Activated CD4-positive, alpha-beta T cell treated with anti-CD3 and anti-CD28 coated beads, Interleukin-2, amount 50 U/mL, for 1 hour (primary cell): ENCODE measurements around the gene ARID1B.
A peak's percentile ranks its signal among the peaks of the same experiment; 100 is the strongest.

Experiments used
- DNase-seq: peaks from one replicate; pipeline ENCODE4 v3.0.0-alpha.2; 2020

The ARID1B gene

DNA sequence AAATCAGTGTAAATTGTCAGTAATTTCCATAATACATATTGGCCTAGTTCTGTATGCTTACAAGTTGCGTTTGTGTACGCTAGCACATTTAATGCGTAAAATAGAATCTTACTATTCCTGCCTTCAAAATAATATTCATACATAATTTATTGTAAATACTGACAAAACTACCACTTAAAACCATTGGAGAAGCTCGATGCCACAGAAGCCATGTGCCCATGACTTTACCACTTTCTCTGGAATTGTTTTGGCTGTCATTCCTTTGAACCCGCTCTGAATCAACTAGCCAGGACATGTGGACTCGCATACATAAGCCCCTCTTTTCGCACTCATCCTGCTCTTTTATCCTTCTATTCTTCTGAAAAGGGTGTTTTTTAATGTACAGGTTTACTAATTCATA is 394.6 kb downstream of the ARID1B start:
- no peak for DNase-seq

DNA sequence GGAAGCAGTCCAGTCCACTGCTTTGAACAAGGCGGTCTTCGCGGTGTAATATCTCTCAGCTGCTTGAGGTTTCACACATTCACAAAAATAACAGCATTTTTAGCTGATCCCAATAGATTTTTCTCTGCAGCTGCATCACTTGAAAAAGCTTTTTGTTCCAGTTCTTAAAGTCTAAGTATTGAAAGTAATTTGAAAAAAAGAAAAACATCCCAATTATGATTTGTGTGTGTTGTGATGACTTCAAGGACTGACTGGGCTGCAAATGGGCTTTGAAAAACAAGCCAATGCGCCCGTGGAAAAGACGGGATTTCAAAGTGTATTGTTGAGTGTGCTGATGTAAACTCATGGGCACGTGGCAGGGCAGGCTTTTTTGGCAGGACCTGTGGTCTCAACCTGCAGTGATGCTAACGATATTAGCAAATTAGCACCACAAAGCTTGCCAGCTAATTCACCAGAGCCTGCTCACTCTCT is 395.1 kb downstream of the ARID1B start:
- no peak for DNase-seq

DNA sequence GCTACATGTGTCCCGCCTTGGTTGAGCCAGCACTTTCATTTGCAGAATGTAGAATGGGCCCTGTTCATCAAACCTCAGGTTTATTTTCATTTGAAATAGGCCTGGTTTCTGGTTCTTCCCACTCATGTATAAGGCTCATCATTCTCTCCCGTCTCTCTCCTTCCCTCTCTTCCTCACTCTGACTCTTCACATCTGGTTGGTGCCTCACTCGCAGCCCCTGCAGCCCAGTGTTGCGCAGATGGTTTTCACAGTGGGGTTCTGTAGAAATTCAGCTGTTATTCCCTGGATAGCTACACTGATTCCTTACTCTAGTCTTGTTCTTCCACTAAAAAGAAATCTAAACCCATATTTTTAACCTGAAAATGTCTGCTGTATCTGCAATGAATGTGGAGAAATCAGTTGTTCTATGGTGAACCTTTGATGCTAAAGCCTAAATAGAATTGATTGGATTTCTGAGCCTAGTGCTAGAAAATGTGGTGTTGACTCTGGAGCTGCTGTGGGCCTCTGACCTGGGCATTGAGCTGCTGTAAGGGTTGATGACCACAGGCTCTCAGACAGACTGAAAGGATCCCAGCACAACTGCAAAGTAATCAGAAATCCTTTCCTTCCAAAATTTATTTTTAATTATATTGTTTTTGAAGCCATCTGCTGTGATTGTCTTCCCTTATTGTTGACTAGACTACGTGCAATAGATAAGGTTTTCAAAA is 395.8 kb downstream of the ARID1B start:
- DNase-seq = no peak

DNA sequence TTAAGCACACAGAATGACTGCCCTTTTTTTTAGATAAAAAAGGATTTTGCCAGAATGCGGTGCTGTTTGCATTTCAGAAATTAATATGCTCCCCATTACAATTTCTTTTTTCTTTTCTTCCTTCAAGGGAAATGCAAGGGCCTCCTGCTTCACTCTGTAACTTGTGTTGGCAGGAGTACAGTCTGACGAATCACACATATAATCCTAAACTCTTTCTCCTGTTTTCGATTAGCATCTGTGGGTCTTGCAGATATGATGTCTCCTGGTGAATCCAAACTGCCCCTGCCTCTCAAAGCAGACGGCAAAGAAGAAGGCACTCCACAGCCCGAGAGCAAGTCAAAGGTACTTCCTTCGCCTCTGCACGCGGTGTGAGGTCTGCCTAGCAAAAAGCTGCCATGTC is 396.6 kb downstream of the ARID1B start:
- no peak for DNase-seq

DNA sequence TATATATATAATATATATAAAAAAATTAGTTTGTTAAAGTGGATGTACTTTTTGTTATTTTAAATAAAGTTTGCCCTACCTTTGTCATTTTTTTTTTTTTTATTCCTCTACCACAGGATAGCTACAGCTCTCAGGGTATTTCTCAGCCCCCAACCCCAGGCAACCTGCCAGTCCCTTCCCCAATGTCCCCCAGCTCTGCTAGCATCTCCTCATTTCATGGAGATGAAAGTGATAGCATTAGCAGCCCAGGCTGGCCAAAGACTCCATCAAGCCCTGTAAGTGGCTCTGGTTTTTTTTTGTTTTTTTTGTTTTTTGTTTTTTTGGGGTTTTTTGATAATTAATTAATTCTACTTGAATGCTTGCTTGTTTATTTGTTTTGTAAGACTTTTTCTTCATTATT is 397.6 kb downstream of the ARID1B start:
- no peak for DNase-seq

DNA sequence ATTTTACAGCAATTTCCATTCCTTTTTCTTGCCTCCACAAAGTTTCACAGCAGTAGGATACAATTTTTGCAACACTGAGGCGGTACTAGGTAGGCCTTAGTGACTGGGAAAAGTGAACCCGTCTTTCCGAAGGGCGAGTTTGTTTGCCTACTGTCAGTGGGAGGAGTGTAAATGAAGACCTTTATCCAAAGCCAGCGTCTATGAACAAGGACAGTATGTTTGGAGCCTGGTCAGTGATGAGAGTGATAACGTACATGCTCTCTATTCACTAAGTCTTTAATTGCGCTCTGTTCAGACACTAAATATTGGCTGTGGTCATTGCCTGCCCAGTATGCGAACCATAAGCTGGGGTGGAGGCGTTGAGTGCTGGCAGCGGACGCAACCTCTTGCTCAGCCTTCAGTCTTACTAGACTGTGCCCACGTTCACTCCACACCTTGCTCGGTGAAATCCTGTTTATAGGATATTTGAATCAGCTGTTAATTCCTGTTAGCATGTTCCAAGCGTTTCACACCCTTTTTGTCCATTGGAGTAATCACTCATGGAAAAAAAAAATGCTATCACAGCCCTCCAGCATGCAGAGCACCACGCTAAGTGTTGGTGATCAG is 400.7 kb downstream of the ARID1B start:
- no peak for DNase-seq

DNA sequence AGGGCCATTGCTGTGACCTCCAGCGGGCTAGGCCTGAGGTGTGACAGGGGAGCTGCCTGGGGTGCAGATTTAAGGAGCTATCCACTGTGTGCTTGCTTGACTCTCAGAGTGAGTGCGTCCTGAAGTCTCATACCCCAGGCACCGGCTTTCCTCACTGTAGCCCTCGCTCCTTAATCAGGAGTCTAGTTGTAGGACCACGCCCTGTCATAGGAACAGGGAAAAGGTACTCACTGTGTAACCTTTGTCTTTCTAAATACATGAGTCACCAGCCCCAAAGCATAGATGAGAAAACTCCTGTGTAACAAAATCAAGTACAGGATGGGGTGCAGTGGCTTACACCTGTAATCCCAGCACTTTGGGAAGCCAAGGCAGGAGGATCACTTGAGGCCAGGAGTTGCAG is 404.5 kb downstream of the ARID1B start:
- no peak for DNase-seq

DNA sequence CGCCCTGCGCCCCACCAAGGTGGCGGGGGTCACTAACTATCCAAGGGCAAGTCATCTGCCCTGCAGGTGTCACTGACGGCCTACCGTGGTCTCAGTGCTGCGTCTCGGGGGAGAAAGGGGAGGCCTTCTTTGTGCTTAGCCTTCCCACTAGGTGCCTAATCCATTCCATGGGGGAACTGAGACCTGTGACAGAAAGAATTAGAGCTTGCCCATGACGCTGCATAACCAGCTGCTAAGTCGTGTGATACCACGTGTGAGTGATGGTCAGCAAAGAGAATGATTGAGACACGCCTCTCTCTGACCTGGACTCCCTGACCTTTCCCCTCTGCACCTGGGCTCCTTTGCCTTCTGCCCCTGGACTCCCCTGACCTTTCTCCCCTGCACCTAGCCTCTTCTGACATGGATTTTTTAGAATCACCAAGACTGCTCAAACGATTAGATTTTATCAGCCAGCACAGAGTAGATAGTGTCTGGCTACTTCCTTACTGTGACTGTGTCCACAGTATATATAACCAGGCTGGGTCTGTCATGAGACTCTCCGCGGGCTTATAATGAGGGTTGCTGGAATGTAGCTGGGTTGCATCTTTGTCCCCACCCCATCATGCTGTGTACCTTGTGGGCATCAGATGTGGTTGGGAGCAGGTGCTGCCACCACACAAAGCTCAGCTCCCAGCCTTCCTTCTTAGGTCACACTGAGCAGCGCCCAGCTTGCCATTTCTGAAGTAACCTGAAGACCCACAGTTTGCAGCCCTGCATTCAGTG is 405.5 kb downstream of the ARID1B start:
- DNase-seq = no peak

DNA sequence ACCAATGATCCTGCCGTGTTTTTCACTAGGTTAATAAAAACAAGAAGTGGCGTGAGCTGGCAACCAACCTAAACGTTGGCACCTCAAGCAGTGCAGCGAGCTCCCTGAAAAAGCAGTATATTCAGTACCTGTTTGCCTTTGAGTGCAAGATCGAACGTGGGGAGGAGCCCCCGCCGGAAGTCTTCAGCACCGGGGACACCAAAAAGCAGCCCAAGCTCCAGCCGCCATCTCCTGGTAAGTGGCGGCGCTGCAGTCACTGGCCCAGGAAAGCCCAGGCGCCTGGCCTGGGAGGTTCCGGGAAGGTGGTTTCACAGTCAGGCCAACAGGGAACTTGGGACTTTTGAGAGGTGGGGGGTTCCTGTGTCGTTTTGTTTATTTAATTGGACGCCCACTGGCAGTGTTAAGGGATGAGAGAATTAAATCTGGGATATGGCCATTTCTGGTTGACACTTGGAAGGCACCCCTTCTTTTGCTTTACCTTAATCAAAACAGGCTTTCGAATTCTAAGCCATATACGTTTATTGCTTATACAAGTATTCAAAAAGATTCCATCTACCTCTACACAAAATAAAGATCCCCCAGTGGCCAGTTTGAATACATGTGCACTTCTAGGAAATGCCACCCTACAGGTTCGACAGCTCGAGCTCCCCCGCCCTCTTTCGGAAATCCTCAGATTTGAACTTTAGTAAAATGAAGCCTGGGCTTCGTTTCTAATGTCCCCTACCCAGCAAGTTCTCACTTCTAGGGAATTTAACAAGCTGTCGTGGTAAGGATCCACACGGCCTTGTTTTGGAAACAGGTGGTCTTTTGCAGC is 407.2 kb downstream of the ARID1B start:
- DNase-seq = peak; percentile 56

DNA sequence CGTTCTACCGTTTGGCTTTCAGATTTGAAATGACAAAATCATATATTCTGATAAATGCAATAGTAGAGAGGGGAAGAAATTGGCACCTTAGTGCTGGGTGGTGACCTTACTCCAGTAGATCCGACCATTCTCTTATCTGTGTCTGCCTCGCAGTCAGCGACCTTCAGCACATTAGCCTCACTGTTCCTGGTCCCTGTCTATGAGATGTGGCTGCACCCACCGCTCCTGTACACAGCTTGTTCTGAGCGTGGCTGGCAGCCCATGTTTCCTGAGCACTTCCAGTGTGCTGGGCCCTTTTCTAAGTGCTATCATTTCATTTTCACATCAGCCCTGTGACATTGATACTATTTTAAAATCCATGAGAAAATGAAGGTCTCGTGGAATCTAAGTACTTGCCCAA is 408.0 kb downstream of the ARID1B start:
- DNase-seq = no peak

DNA sequence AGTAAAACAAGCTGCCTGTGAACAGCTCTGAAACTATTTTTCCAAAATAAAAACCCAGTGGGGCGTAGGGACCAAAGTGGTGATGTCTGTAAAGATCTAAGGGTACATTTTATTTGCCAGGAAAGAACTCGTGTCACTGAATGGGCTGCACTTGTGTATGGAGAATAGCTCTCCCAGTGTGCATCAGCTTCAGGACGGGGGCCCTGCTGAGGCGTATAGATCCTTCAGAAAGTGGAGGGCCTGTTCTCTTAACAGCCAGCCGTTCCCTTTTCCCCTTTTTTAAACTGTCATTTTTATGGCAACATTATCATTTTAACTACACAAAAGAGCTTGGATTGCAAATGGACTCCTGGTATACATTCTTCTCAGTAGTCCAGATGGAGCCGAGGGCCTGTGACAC is 408.8 kb downstream of the ARID1B start:
- no peak for DNase-seq

DNA sequence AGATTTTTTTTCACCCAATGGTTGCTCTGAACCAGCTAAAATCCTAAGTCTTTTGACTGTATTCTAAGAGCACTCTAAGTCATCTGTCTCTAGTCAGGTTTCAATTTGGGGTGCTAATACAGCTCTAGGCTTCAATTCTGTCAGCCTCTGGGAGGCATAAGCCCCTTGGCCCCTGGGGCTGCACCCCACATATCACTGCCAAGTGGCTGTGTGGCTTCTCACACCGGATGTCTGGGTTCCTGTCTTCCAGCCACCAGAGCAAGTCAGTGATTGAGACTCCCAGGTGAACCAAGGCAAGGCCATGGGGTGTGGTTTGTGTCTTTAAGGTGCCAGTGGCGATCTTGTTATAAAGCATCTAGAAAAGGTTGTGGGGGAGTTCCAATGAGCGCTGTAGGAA is 409.6 kb downstream of the ARID1B start:
- no peak for DNase-seq

DNA sequence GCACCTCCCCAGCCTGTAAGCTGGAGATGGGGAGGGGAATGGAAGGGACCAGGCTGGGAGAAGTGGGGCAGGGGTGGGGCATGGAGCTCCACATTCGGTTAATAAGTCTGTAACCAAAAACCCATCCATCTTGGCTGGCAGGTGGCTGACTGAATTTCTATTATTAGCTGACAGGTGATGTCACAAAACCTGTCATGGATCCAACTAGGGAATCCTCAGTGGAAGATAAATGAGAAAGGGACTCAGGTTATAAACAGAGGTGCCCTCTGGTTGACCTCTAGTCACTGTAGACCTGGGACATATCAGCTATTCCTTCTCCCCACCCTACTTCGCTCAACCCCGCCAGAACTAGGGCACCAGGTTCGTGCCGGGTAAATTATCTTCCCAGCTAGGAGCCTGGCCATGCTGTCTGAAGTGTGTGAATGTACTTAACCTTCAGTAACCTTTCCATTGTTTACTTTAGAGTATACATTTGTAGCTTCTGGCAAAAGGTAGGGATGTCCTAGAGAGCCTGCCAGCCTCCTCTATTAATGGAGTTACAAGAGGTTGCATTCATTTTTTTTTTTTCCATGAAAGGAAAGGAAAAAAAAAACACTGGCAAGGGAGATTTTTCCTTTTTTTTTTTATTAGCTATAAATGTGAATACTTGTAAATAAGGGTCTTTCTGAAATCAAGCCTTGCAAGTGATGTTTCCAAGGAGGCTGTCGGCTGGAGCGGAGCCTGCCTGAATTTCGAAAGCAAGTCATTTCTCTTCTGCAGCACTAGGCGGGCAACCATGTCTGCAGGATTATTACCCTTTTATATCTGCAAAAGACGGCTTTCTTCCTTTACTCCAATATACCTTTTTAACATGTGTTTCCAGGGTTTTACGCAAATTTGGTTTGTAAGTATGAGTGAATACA is 410.3 kb downstream of the ARID1B start:
- DNase-seq = no peak

DNA sequence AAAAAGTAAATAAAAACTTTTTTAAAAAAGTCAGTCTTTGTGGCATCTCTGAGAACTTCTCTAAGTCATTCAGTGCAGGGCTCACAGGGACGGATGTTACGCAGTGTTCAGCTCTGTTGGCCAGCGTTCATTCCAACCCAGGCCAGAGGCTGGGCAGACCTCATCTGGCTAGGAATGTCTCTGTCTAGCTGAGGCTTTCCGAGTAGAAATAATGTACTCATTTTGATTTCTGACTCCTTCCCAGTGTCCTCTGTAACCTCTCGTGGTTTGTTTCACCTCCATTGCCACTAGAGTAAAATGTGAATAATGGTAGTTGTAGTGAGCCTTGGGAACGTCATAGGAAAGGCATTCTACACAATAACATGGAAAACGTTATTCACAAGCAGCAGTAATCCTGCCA is 411.0 kb downstream of the ARID1B start:
- DNase-seq = no peak

DNA sequence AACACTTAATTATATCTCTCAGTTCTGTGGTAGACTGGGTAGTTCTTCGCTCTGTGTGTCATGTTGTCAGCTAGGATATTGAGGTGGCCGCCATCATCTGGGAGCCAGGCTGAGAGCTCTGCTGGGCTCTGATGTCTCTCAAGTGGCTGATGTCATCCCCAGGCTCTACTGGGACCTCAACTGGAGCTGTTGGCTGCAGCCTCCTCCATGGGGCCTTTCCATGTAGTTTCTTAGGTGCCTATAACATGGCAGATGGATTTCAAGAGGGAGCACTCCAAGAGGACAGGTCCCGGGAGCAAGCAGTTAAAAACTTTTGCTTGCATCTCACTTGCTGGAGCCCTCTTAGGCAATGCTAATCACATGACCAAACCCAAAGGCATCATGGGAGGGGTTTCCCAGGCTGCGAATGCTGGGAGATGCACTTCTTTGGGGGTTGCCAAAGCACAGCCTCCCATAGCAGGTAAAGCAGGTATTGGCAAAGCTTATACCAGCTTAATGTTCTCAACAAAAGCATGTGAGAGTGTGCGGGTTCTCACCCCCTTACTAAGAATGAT is 416.3 kb downstream of the ARID1B start:
- no peak for DNase-seq

DNA sequence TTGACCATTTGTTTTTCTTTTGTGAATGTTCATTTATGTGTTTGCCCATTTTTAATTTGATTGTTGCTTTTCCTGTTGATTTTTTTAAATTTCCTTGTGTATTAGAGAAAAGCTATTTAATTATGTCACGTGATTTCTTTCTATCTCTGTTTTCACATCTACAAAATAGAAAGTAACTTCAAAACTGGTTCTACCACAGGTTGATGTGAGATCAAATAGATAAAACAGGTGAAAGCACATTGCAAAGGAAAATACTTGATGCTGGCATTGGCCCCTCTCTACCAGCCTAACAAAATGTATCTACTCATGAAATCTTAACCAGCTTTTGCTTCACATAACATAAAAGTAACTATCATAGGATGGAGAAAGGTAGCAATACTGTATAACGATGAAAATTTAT is 416.9 kb downstream of the ARID1B start:
- DNase-seq = no peak

DNA sequence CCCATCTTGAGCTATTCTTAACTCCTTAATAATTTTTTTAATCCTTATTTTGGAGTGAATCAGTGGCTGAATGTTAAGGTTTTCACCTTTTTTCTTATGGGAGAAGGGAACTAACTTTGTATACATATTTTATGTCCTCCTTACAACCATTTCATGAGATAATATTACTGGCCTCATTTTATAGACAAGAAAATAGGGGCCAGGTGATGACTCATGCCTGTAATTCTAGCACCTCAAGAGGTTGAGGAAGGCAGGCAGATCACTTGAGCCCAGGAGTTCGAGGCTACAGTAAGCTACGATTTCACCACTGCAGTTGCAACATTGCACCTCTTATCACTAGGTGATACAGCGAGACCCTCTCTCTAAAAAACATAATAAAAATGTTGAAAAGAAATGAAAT is 417.5 kb downstream of the ARID1B start:
- DNase-seq = no peak

DNA sequence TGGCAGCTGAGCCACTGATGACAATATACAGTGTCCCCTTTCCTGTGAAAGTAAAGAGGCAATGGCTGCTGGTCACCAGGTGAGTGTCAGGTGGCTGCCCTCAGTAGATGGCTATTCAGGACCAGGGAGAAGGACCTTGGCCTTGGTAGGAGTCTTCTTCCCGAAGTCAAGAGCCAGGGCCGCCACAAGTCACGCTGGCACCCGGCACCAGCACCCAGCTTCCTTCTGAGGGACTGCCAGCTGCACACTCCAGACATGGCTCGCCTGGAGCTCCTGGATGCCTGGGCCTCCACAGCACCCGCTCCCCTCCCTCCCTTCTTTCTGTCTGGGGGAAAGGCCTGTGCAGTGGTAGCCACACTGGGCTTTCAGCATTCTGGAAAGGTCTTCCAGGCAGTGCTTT is 419.2 kb downstream of the ARID1B start:
- DNase-seq = no peak

DNA sequence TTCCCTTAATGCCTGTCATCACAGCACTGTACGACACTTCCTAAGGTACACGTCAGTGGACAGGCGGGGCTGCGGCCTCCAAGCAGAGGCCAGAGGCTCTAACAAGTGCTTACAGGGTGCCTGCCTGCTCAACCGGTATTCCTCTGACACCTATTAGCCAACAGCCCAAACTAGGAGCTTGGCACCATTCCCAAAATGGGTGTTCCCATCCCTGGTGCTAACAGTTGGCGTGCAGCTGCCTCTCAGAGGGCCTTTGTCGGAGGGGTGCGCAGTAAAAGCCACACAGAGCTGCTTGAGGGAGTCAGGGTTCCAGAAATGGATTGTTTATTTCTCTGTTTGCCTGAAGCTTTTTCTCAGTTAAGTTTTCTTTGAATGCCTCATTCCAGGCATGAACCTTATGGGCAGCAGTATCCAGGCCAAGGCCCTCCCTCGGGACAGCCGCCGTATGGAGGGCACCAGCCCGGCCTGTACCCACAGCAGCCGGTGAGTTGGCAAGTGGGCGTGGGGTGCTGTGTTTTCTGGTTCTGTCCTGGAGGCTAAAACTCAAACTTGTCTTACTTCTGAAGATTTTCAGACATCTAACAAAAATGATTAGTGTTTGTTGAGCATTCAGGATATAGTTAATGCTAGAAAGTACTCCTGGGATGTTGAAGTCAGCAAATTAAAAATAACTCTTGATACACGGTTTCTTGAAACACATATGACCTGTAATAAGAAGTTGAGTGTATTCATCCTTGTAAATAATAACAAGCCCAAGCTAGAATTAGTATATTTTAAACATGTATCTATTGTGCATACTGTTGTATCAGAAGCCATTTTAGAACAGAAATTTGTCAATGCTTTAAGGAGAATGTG is 421.5 kb downstream of the ARID1B start:
- no peak for DNase-seq

DNA sequence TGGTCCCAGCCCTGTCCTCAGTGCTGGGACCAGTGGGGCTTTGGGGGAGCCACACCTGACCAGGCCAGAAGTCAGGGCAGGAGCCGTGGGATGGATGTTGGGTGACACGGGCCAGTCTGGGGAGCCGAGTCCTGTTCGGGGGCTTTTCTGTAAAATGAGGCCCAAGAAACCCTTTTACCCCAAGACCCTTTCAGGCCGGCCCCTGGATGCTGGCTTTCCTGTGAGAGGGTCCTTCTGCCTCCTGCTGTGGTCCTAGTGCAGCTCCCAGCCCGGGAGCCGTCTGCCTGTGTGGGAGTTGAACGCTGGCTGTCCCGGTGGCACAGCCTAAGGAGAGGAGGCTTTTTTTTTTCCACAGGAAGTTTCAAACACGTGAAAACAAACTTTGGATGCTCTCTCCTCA is 422.9 kb downstream of the ARID1B start:
- no peak for DNase-seq

DNA sequence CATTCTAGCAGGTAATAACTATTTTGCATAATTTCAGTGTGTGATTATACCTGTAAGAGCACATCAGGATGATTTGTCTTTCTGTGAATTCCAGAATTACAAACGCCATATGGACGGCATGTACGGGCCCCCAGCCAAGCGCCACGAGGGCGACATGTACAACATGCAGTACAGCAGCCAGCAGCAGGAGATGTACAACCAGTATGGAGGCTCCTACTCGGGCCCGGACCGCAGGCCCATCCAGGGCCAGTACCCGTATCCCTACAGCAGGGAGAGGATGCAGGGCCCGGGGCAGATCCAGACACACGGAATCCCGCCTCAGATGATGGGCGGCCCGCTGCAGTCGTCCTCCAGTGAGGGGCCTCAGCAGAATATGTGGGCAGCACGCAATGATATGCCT is 423.4 kb downstream of the ARID1B start:
- DNase-seq = no peak
